Left hindlimb (tissue), 1 donor: Measurements from ENCODE around the gene FGF12.
"Not testable (repeated sequence)": the region's sequence is repeated elsewhere in the genome, so short reads cannot be mapped to it uniquely, and the experiment has no call there.

Experiments
- DNase-seq: peaks from one replicate; pipeline ENCODE4 v3.0.0-alpha.2; 2018

The FGF12 gene

DNA sequence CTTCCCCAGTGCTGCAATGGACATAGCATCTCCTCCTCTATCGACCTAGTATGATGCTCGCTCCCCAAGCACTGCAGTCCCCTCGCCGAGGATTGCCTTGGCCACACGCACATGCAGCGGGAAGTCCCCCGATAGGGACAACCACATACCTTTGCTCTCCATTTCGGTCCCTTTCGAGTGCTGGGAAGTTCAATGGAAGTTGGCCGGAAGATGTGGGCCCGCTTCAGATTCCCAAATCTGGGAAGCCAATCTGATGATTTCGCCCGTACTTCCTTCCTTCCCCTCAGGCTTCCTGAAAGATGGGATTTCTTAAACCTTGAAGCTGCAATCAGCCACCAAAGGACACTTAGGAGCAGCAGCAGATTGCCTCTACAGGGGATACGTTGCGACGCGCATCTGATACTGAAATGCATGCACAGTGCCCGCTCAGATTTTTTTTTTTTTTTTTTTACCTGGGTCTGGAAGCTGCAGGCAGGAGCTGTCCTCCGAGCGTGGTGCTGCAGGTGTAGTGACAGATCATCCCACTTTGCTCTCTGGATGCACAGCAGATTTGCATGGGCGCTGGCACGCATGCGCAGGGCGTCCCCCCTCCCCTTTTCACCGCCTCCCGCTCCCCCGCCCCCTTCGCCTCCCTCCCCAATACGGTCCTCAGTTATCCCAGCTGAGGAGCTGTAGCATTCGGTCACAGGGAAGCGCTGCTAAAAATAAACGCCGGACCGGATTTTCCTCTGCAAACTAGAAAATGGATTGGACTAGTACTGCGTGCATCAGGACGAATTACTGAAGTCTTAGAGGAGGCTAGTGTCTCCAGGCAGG, at the start of gene FGF12:
TSS of gene FGF12 (minus strand) at position 510 of the 816 bp plus-strand sequence.
- peak; percentile 87 for DNase-seq

GRCh38 chr3:192774341-192774740, 47.0 kb upstream of the FGF12 start:
- not testable (repeated sequence) for DNase-seq

GRCh38 chr3:192772240-192772894, 45.0 kb upstream of the FGF12 start:
- DNase-seq, result no peak

GRCh38 chr3:192758654-192759053, 31.3 kb upstream of the FGF12 start:
- no peak for DNase-seq

DNA sequence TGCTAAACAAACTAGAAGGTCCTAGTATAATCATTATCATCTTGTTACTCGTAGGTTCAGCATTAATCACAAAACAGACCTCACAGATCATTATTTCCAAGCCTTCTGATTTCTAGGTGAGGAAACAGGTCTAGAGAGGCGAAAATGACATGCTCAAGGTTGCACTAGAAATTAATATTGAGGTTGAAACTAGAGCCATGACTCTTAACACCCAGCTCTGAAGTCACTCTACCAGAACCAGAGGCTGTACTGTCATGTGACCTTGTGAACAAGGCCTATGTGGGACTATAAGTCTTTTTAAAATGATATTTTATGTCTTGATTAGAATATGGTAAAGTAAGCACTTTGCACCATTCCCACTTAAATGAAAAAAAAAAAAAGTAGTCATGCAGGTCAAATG, 23.8 kb upstream of the FGF12 start:
- no peak for DNase-seq

GRCh38 chr3:192750201-192750600, 22.9 kb upstream of the FGF12 start:
- no peak for DNase-seq

GRCh38 chr3:192747746-192748145, 20.4 kb upstream of the FGF12 start:
- DNase-seq, result no peak

GRCh38 chr3:192747145-192747544, 19.8 kb upstream of the FGF12 start:
- no peak for DNase-seq

GRCh38 chr3:192745150-192745549, 17.8 kb upstream of the FGF12 start:
- DNase-seq, result no peak

DNA sequence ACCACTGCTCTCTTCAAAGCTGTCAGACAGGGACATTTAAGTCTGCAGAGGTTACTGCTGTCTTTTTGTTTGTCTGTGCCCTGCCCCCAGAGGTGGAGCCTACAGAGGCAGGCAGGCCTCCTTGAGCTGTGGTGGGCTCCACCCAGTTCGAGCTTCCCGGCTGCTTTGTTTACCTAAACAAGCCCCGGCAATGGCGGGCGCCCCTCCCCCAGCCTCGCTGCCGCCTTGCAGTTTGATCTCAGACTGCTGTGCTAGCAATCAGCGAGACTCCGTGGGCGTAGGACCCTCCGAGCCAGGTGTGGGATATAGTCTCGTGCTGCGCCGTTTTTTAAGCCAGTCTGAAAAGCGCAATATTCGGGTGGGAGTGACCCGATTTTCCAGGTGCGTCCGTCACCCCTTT, 17.3 kb upstream of the FGF12 start:
- not testable (repeated sequence) for DNase-seq

DNA sequence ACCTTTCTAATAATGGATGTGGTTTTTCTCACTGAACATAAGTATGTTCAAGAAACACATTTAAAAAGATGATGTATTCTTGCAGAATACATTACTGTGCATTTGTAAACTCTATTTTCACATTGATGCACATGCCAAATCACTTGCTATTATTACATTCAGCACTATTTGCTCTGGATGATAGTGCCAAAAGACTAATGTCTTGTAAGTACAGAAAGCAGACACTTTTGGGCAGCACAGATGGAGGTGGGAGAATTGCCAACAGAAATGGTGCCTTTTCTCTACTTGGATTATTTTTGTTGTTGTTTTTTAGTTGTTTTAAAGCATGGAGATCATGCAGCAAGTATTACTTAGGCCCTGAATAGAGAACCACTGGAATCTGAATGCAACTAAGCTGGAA, 10.2 kb upstream of the FGF12 start:
- DNase-seq, result no peak

DNA sequence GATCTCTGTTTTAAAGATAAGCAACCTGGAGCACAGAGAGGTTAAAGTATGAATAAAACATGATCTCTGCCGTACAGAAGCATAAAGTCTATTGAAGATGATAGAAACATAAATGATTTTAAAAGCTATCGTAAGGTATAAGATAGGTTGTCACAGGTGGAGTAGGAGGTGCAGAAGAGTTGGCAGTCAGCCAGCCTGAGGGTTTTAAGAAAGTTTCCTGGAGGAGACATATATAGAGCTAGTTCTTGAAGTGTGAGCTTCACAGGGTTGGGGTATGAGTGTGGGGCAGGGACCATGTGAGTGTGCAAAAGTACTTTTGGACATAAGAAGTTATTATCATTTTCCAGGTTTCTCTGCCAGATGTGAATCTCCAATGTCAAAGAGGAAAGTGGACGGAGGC, 3.9 kb upstream of the FGF12 start:
- DNase-seq, result no peak

DNA sequence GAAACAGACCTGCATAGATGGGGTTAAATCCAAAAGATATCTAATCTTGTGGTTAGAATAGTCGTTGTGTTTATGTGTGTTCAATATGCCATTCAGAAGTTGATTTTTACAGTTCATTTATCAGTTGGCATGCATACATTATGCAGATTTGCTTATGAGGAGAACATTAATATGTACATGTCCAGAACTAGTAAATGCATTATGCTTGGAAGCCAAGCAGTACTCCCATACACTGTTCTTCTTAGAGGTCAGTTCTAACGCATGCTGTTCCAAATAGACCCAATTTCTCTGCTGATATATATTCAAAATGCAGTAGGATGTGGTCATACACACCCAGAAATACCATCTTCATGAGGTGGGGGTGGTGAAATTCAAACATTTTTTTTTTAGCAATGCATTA, 956 bp downstream of the FGF12 start:
- no peak for DNase-seq

DNA sequence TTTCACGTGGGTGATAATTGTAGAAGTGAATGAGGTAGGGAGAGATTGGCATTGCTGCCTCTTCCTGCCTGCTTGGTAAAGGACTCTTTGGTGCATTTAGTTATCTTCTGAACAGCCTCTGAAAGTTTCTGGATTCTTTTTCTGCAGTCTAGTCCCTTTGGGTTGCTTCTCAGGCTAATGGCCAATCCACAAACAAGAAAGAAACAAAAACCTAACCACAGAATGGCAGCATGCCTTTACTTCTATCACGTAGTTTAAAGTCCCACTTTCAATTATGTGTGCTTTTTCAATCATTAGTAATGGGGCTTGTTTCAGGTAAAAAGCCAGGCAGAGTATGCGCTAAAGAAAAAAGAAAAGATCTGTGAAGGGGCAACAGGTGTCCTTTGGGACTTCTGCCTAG, 7.4 kb downstream of the FGF12 start:
- no peak for DNase-seq

GRCh38 chr3:192718156-192718555, 9.2 kb downstream of the FGF12 start:
- DNase-seq, result no peak

DNA sequence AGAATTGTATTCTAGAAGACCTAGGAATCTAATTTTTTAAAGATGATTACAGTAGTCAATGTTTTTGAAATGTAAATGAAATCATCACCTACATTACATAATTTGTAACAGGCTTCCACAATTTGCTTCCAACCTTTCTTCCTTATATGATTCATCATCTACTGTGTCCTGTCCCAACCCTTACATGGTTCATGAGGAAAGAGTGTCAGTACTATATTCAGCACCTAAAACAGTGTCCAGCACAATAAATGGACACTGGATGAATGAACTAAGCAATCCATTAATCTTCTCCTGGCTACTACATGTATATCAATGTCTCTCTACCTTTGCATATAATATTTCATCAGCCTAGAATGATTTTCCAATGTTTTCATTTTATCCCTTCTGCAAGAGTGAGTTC, 12.2 kb downstream of the FGF12 start:
- DNase-seq, result no peak

GRCh38 chr3:192711126-192711525, 16.2 kb downstream of the FGF12 start:
- not testable (repeated sequence) for DNase-seq

DNA sequence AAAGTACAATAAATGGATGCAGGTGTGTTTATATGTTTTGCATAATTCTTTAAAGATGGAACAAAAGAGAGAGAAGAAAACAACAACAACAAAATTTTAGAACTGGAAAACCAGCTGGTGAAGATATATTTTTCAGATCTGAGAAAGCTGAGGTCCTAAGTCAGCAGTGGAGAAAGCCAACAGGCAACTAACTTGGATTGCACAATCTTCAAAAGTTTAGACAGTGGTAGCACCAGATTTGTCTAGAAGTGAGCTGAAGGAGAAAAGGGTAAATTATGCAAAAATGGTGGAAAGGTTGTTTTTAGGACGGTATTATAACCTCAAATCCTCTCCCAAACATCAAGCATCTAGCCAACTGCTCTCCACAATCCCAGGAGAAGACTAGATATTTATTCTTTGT, 17.0 kb downstream of the FGF12 start:
- DNase-seq, result no peak

- no peak for DNase-seq
These were observed 21.1 kb downstream of the FGF12 start for GRCh38 chr3:192706272-192706671.

DNA sequence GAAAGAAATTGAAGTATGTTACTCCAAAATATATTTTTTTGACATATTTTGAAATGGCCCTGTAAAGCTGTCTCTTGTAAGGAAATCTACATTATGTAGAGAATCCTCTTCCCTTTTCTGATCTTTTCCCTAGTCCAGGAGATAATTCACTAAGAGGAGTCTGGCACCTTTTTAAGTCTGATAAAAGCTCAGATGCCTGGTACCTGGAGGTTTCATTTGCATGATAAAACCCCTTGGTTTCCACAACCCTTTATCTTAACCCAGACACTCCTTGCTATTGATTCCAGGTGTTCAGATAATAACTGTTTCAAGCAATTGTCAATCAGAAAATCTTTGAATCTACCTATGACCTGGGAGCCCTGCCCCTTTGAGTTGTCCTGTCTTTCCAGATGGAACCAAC, 26.5 kb downstream of the FGF12 start:
- no peak for DNase-seq

GRCh38 chr3:192696943-192697587, 30.3 kb downstream of the FGF12 start:
- no peak for DNase-seq

DNA sequence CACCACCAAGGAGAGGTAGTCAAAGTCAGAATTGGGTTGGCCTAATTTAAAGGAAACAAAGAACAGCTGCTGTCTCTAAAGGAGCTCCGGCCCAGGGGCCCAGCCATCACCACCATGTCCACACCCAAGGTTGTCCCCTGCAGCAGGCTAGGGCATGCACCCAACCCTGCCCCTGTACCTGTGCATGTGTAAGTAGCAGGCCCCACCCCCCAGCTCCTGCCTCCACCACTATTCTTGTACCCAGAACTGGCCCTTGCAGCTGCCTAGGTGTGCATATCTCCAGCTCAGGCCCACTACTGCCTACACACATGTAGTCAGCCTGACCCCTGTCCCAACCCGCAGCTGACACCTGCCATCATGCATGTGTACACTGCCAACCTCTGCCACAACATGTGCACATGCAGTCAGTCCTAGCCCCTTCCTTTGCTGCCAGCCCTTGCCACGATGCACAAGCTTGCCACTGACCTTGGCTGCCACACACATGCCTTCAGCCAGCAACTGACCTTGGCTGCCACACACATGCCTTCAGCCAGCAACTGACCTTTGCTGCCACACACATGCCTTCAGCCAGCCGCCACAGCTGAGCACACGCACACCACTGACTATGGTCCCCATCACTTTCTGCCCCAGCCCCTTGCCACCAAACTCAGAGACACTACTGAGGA, 39.7 kb downstream of the FGF12 start:
- no peak for DNase-seq

DNA sequence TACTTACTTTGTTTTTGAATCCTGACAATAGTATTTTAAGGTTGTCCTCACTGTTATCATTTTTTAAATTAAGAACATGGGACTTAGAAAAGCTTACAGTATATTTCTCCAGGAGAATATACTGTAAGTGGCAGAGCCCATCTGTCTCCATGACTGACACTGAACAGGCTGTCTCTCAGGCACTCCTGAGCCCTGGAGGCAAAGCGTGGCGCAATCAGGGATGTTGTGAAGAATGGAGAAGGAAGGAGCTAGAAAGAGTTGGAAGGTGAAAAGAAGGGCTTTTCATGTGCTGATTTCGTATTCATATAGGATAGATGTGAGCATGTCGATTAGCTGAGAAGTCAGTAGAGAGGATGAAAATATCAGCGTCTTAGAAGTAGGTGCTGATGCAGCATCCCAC, 41.5 kb downstream of the FGF12 start:
- no peak for DNase-seq
